Activated CD4-positive, CD25-positive, alpha-beta regulatory T cell treated with anti-CD3 and anti-CD28 coated beads, Interleukin-2, amount 50 U/mL, for 72 hours (primary cell): ENCODE data around the gene LIFR.

Source experiments
- DNase-seq: peaks from one replicate; pipeline ENCODE4 v3.0.0; 2021

The LIFR gene

GRCh38 chr5:38433160-38433861 lies 123.1 kb downstream of the LIFR start:
- DNase-seq: no peak

GRCh38 chr5:38431242-38431853 lies 125.1 kb downstream of the LIFR start:
- no peak for DNase-seq

- no peak for DNase-seq
These were observed 129.2 kb downstream of the LIFR start for GRCh38 chr5:38426986-38427950.

GRCh38 chr5:38426490-38426889 lies 130.0 kb downstream of the LIFR start:
- no peak for DNase-seq
